Naive B cell (primary cell): ENCODE data around the gene IRX1. TPM values are rescaled to one million over a fixed set of nuclear protein-coding genes. Genes with fewer than 3 reads are reported as not detected.

Experiments
- ATAC-seq, 2 donors: fragments of 150-1000 bp; cut with Tn5 transposase; 2 replicates each; pipeline ENCODE4 v1.10.0; 2021; ENCODE audit warnings: low read depth in 2 of 2, mild to moderate bottlenecking in 2 of 2, moderate library complexity in 2 of 2
- DNase-seq: peaks from one replicate; pipeline ENCODE4 v3.0.0; 2022
- H3K27ac Mint-ChIP-seq, 6 donors: one replicate each; pipeline ENCODE4 v1.8.0; 2020 to 2022; ENCODE audit warnings: mild to moderate bottlenecking in 6 of 6, mixed read lengths in 6 of 6, moderate library complexity in 5 of 6, inconsistent platforms in 2 of 6
- H3K27me3 Mint-ChIP-seq, 3 donors: one replicate each; pipeline ENCODE4 v1.8.0; 2021 to 2022; ENCODE audit warnings: mixed read lengths in 3 of 3, mild to moderate bottlenecking in 1 of 3
- H3K36me3 Mint-ChIP-seq, 2 donors: one replicate each; pipeline ENCODE4 v1.8.0; 2020 to 2022; ENCODE audit warnings: mixed read lengths in 2 of 2, inconsistent platforms in 1 of 2, mild to moderate bottlenecking in 1 of 2
- H3K4me1 Mint-ChIP-seq, 3 donors: one replicate each; pipeline ENCODE4 v1.8.0; 2020 to 2022; ENCODE audit warnings: mixed read lengths in 3 of 3, inconsistent platforms in 1 of 3, mild to moderate bottlenecking in 1 of 3, moderate library complexity in 1 of 3
- H3K4me3 Mint-ChIP-seq, 8 donors: one replicate each; pipeline ENCODE4 v1.8.0; 2020 to 2022; ENCODE audit warnings: mild to moderate bottlenecking in 8 of 8, mixed read lengths in 8 of 8, moderate library complexity in 8 of 8, inconsistent platforms in 2 of 8
- H3K9me3 Mint-ChIP-seq, 7 donors: one replicate each; pipeline ENCODE4 v1.8.0; 2020 to 2022; ENCODE audit warnings: mixed read lengths in 7 of 7, mild to moderate bottlenecking in 5 of 7, inconsistent platforms in 2 of 7, moderate library complexity in 1 of 7
- polyA plus RNA-seq, 6 donors: library from polyadenylated mRNA; unstranded; fragments of 300-500 nt; fragmentation: Illumina TruSeq; gene quantifications; one replicate each; pipeline ENCODE4 v1.2.3, GENCODE V29; 2021; ENCODE audit warnings: low read depth in 6 of 6

Gene IRX1
- polyA plus RNA-seq, 6 donors from 2014 or later = not detected

- DNase-seq = no peak
Measured at GRCh38 chr5:3604501-3604900, 8.9 kb downstream of the IRX1 start.

GRCh38 chr5:3605298-3606010, 9.8 kb downstream of the IRX1 start:
- no peak overlapping the region for H3K27ac Mint-ChIP-seq
- DNase-seq = no peak
- no peak overlapping the region for H3K4me3 Mint-ChIP-seq
- H3K36me3 Mint-ChIP-seq = peaks cover 10 to 22% of the 10 kb centered on the region in 2 donors
- peaks cover 7 to 18% (median 11%) of the 10 kb centered on the region in 3 donors for H3K4me1 Mint-ChIP-seq
- peaks cover 51 to 95% (median 90%) of the 10 kb centered on the region in 3 donors for H3K27me3 Mint-ChIP-seq
- ATAC-seq = no peak
- peaks cover 0 to 18% (median 4%) of the 10 kb centered on the region in 7 donors for H3K9me3 Mint-ChIP-seq

More at GRCh38 chr5:3604501-3604900, 8.9 kb downstream of the IRX1 start:
- H3K36me3 Mint-ChIP-seq = peaks cover 10 to 22% of the 10 kb centered on the region in 2 donors
- H3K4me3 Mint-ChIP-seq = no peak overlapping the region
- H3K27me3 Mint-ChIP-seq = peaks cover 48 to 87% (median 83%) of the 10 kb centered on the region in 3 donors
- H3K27ac Mint-ChIP-seq = no peak overlapping the region
- ATAC-seq = no peak
- peaks cover 0 to 18% (median 4%) of the 10 kb centered on the region in 7 donors for H3K9me3 Mint-ChIP-seq
- H3K4me1 Mint-ChIP-seq = peaks cover 7 to 18% (median 11%) of the 10 kb centered on the region in 3 donors

GRCh38 chr5:3606121-3606831, 10.6 kb downstream of the IRX1 start:
- Mint-ChIP-seq H3K27ac (peak overlapping the region in 1 of 6 donors; percentile 42), H3K36me3 (peaks cover 10 to 18% of the 10 kb centered on the region in 2 donors), H3K9me3 (peaks cover 0 to 16% (median 1%) of the 10 kb centered on the region in 7 donors), H3K4me1 (peaks cover 5 to 14% (median 10%) of the 10 kb centered on the region in 3 donors), H3K27me3 (peaks cover 48 to 90% (median 85%) of the 10 kb centered on the region in 3 donors), H3K4me3 (no peak overlapping the region)
- DNase-seq (no peak), ATAC-seq (no peak)

GRCh38 chr5:3607541-3608181, 12.0 kb downstream of the IRX1 start:
- Mint-ChIP-seq H3K4me3 (no peak overlapping the region), H3K27me3 (peaks cover 38 to 76% (median 74%) of the 10 kb centered on the region in 3 donors), H3K4me1 (peaks cover 3 to 6% (median 4%) of the 10 kb centered on the region in 3 donors), H3K36me3 (peaks cover 5 to 10% of the 10 kb centered on the region in 2 donors), H3K27ac (no peak overlapping the region), H3K9me3 (peaks cover 0 to 11% (median 0%) of the 10 kb centered on the region in 7 donors)
- DNase-seq (no peak), ATAC-seq (no peak)

GRCh38 chr5:3609120-3609681, 13.6 kb downstream of the IRX1 start:
- Mint-ChIP-seq H3K27me3 (peaks cover 27 to 61% (median 58%) of the 10 kb centered on the region in 3 donors), H3K4me3 (no peak overlapping the region), H3K36me3 (peaks cover 5 to 10% of the 10 kb centered on the region in 2 donors), H3K9me3 (peaks cover 0 to 11% (median 0%) of the 10 kb centered on the region in 7 donors), H3K4me1 (peaks cover 0 to 4% (median 3%) of the 10 kb centered on the region in 3 donors), H3K27ac (no peak overlapping the region)
- ATAC-seq = no peak
- DNase-seq = no peak

- Mint-ChIP-seq H3K36me3 (no peaks in the 10 kb centered on the region), H3K4me1 (no peaks in the 10 kb centered on the region), H3K27ac (no peak overlapping the region), H3K4me3 (no peak overlapping the region), H3K9me3 (peaks cover 0 to 6% (median 0%) of the 10 kb centered on the region in 7 donors), H3K27me3 (peaks cover 16 to 47% (median 26%) of the 10 kb centered on the region in 3 donors)
- DNase-seq = no peak
- ATAC-seq = no peak
Measured at GRCh38 chr5:3612591-3613042, 17.0 kb downstream of the IRX1 start.

- Mint-ChIP-seq H3K27me3 (peaks cover 9 to 36% (median 15%) of the 10 kb centered on the region in 3 donors), H3K4me3 (no peak overlapping the region), H3K36me3 (no peaks in the 10 kb centered on the region), H3K4me1 (no peaks in the 10 kb centered on the region), H3K9me3 (peaks cover 0 to 4% (median 0%) of the 10 kb centered on the region in 7 donors), H3K27ac (no peak overlapping the region)
- ATAC-seq = no peak
- no peak for DNase-seq
Measured at GRCh38 chr5:3613726-3614125, 18.1 kb downstream of the IRX1 start.

GRCh38 chr5:3615217-3615616, 19.6 kb downstream of the IRX1 start:
- H3K4me3 Mint-ChIP-seq = no peak overlapping the region
- H3K27ac Mint-ChIP-seq = no peak overlapping the region
- no peaks in the 10 kb centered on the region for H3K36me3 Mint-ChIP-seq
- DNase-seq (no peak), ATAC-seq (no peak)
- H3K27me3 Mint-ChIP-seq = peaks cover 0 to 21% (median 2%) of the 10 kb centered on the region in 3 donors
- H3K4me1 Mint-ChIP-seq = no peaks in the 10 kb centered on the region
- peaks cover 0 to 2% (median 0%) of the 10 kb centered on the region in 7 donors for H3K9me3 Mint-ChIP-seq

- H3K36me3 Mint-ChIP-seq = no peaks in the 10 kb centered on the region
- ATAC-seq (no peak), DNase-seq (no peak)
- H3K27me3 Mint-ChIP-seq = peaks cover 0 to 19% (median 0%) of the 10 kb centered on the region in 3 donors
- peaks cover 0 to 2% (median 0%) of the 10 kb centered on the region in 7 donors for H3K9me3 Mint-ChIP-seq
- no peaks in the 10 kb centered on the region for H3K4me1 Mint-ChIP-seq
- H3K27ac Mint-ChIP-seq = no peak overlapping the region
- no peak overlapping the region for H3K4me3 Mint-ChIP-seq
Measured at GRCh38 chr5:3615829-3616228, 20.2 kb downstream of the IRX1 start.

GRCh38 chr5:3619579-3619978, 23.9 kb downstream of the IRX1 start:
- ATAC-seq = no peak
- no peak for DNase-seq
- no peaks in the 10 kb centered on the region for H3K4me1 Mint-ChIP-seq
- H3K36me3 Mint-ChIP-seq = no peaks in the 10 kb centered on the region
- peaks cover 0 to 2% (median 0%) of the 10 kb centered on the region in 7 donors for H3K9me3 Mint-ChIP-seq
- H3K4me3 Mint-ChIP-seq = no peak overlapping the region
- peaks cover 0 to 15% (median 0%) of the 10 kb centered on the region in 3 donors for H3K27me3 Mint-ChIP-seq
- H3K27ac Mint-ChIP-seq = no peak overlapping the region

GRCh38 chr5:3622961-3623360, 27.3 kb downstream of the IRX1 start:
- no peak for ATAC-seq
- no peak overlapping the region for H3K4me3 Mint-ChIP-seq
- no peak overlapping the region for H3K27ac Mint-ChIP-seq
- no peaks in the 10 kb centered on the region for H3K36me3 Mint-ChIP-seq
- no peaks in the 10 kb centered on the region for H3K27me3 Mint-ChIP-seq
- no peak for DNase-seq
- H3K9me3 Mint-ChIP-seq = peaks cover 0 to 15% (median 3%) of the 10 kb centered on the region in 7 donors
- no peaks in the 10 kb centered on the region for H3K4me1 Mint-ChIP-seq

GRCh38 chr5:3625626-3626025, 30.0 kb downstream of the IRX1 start:
- no peaks in the 10 kb centered on the region for H3K36me3 Mint-ChIP-seq
- H3K27ac Mint-ChIP-seq = no peak overlapping the region
- H3K4me1 Mint-ChIP-seq = no peaks in the 10 kb centered on the region
- H3K27me3 Mint-ChIP-seq = no peaks in the 10 kb centered on the region
- DNase-seq = no peak
- H3K4me3 Mint-ChIP-seq = no peak overlapping the region
- ATAC-seq = no peak
- H3K9me3 Mint-ChIP-seq = peaks cover 0 to 15% (median 3%) of the 10 kb centered on the region in 7 donors

- DNase-seq = no peak
- H3K27ac Mint-ChIP-seq = no peak overlapping the region
- no peaks in the 10 kb centered on the region for H3K36me3 Mint-ChIP-seq
Measured at GRCh38 chr5:3634061-3634460, 38.4 kb downstream of the IRX1 start.

More at GRCh38 chr5:3634061-3634460, 38.4 kb downstream of the IRX1 start:
- Mint-ChIP-seq H3K27me3 (no peaks in the 10 kb centered on the region), H3K4me1 (no peaks in the 10 kb centered on the region), H3K9me3 (peaks cover 0 to 12% (median 6%) of the 10 kb centered on the region in 7 donors), H3K4me3 (no peak overlapping the region)
- ATAC-seq = no peak
